Measurements from ENCODE around the gene SLC66A1. TPM values are rescaled to one million over a fixed set of nuclear protein-coding genes. Genes with fewer than 3 reads are reported as not detected.
"Not testable (repeated sequence)": the region's sequence is repeated elsewhere in the genome, so short reads cannot be mapped to it uniquely, and the experiment has no call there.

SLC66A1 gene
- 10 to 100 TPM in 3 of 10 donors, 1 to 10 TPM in 7; 7.3 to 10.6 (median 9.4) TPM for polyA plus RNA-seq (ENCODE audit: insufficient read length in 10 of 10)
- long read RNA-seq, donor 1, partial matches to known transcripts: 143 of 146 reads
- long read RNA-seq, donor 1, other reads (novel, unspliced or antisense): 0 of 146 reads
- long read RNA-seq, donor 2, partial matches to known transcripts: 66 of 108 reads
- long read RNA-seq, donor 2, other reads (novel, unspliced or antisense): 42 of 108 reads
- long read RNA-seq, donor 3: 0 reads
- long read RNA-seq, donor 4, partial matches to known transcripts: 236 of 288 reads
- long read RNA-seq, donor 4, other reads (novel, unspliced or antisense): 51 of 288 reads
- long read RNA-seq, donor 5, partial matches to known transcripts: 246 of 247 reads
- long read RNA-seq, donor 5, other reads (novel, unspliced or antisense): 0 of 247 reads
- long read RNA-seq, donor 6, partial matches to known transcripts: 90 of 235 reads
- long read RNA-seq, donor 6, other reads (novel, unspliced or antisense): 142 of 235 reads
- long read RNA-seq, donor 7, partial matches to known transcripts: 149 of 150 reads
- long read RNA-seq, donor 7, other reads (novel, unspliced or antisense): 0 of 150 reads
- long read RNA-seq, donor 8, partial matches to known transcripts: 78 of 80 reads
- long read RNA-seq, donor 8, other reads (novel, unspliced or antisense): 0 of 80 reads
- long read RNA-seq, donor 9: 0 reads

- DNase-seq: peak; percentile 94 to 97 (median 97)
These were observed at the start of gene SLC66A1, which contains the start of gene AKR7A2 for GRCh38 chr1:19311931-19312781. SLC66A1 (plus strand) TSS chr1:19312326; CDS start chr1:19317678, 5,352 bp downstream. AKR7A2 (minus strand) TSS chr1:19312144; CDS start chr1:19312124, 20 bp downstream.

GRCh38 chr1:19262744-19263143 lies 49.4 kb upstream of the SLC66A1 start:
- no peak for DNase-seq

GRCh38 chr1:19268445-19268844 lies 43.7 kb upstream of the SLC66A1 start:
- no peak for DNase-seq

GRCh38 chr1:19269427-19270342 lies 42.4 kb upstream of the SLC66A1 start:
- not testable (repeated sequence) for DNase-seq

- DNase-seq: not testable (repeated sequence)
These were observed 41.8 kb upstream of the SLC66A1 start for GRCh38 chr1:19270343-19270730.

GRCh38 chr1:19272064-19272463 lies 40.1 kb upstream of the SLC66A1 start:
- no peak for DNase-seq

- DNase-seq: no peak
These were observed 38.9 kb upstream of the SLC66A1 start for GRCh38 chr1:19273106-19273843.

- not testable (repeated sequence) for DNase-seq
These were observed 38.1 kb upstream of the SLC66A1 start for GRCh38 chr1:19273844-19274531.

- no peak for DNase-seq
These were observed 37.5 kb upstream of the SLC66A1 start for GRCh38 chr1:19274636-19275035.

GRCh38 chr1:19283891-19284290 lies 28.2 kb upstream of the SLC66A1 start:
- DNase-seq: no peak

- DNase-seq: no peak
These were observed 27.2 kb upstream of the SLC66A1 start for GRCh38 chr1:19284881-19285280.

GRCh38 chr1:19285366-19285765 lies 26.8 kb upstream of the SLC66A1 start:
- not testable (repeated sequence) for DNase-seq

- not testable (repeated sequence) for DNase-seq
These were observed 26.3 kb upstream of the SLC66A1 start for GRCh38 chr1:19285807-19286206.

- DNase-seq: no peak
These were observed 24.5 kb upstream of the SLC66A1 start for GRCh38 chr1:19287436-19288185.

- peak in 1 of 3 donors; percentile 52 for DNase-seq
These were observed 23.5 kb upstream of the SLC66A1 start, which contains the start of gene AKR7A3 for GRCh38 chr1:19288324-19289241. AKR7A3 (minus strand) TSS chr1:19288770; CDS start chr1:19288709, 61 bp downstream.

- DNase-seq: no peak
These were observed 22.9 kb upstream of the SLC66A1 start for GRCh38 chr1:19289244-19289643.

GRCh38 chr1:19294638-19295037 lies 17.5 kb upstream of the SLC66A1 start:
- no peak for DNase-seq

Data from muscle of back (tissue), 13 donors.